Lung (tissue), 12 donors: ENCODE results near the gene MIGA2. TPM values are rescaled to one million over a fixed set of nuclear protein-coding genes. Genes with fewer than 3 reads are reported as not detected.
"Not testable (repeated sequence)": the region's sequence is repeated elsewhere in the genome, so short reads cannot be mapped to it uniquely, and the experiment has no call there.

Experiments used
- ATAC-seq: fragments of 200-7000 bp; cut with Tn5 transposase; one replicate; pipeline ENCODE4 v1.9.1; 2020; ENCODE audit warnings: moderate number of reproducible peaks; ENCODE audit not compliant: insufficient read depth, low FRiP score
- DNase-seq, 3 donors: peaks; one replicate each; pipeline ENCODE4 v3.0.0-alpha.2; 2013 to 2017
- H3K27ac ChIP-seq, 2 donors: one replicate each; pipeline ENCODE4 v1.5.1; 2013; ENCODE audit warnings: mild to moderate bottlenecking in 2 of 2, moderate library complexity in 2 of 2, control low read depth in 1 of 2, inconsistent platforms in 1 of 2, low read depth in 1 of 2, low read length in 1 of 2
- H3K27me3 ChIP-seq, 3 donors: one replicate each; pipeline ENCODE4 v1.5.1; 2013; ENCODE audit warnings: low read length in 2 of 3; ENCODE audit not compliant: control insufficient read depth in 3 of 3, insufficient read depth in 3 of 3
- H3K36me3 ChIP-seq, 4 donors: one replicate each; pipeline ENCODE4 v1.5.1; 2013; ENCODE audit warnings: low read length in 4 of 4, mild to moderate bottlenecking in 1 of 4, moderate library complexity in 1 of 4; ENCODE audit not compliant: control insufficient read depth in 4 of 4, insufficient read depth in 4 of 4
- H3K4me1 ChIP-seq, 5 donors: one replicate each; pipeline ENCODE4 v1.5.1; 2013; ENCODE audit warnings: low read length in 5 of 5, mild to moderate bottlenecking in 2 of 5, moderate library complexity in 1 of 5; ENCODE audit not compliant: control insufficient read depth in 5 of 5, insufficient read depth in 5 of 5
- H3K4me3 ChIP-seq: one replicate; pipeline ENCODE4 v1.5.1; 2013; ENCODE audit warnings: mild to moderate bottlenecking, control low read depth, moderate library complexity
- H3K9ac ChIP-seq, 2 donors: one replicate each; pipeline ENCODE4 v1.5.1; 2013; ENCODE audit warnings: low read length in 2 of 2, control low read depth in 1 of 2; ENCODE audit not compliant: insufficient read depth in 1 of 2
- H3K9me3 ChIP-seq, 4 donors: one replicate each; pipeline ENCODE4 v1.5.1; 2013; ENCODE audit warnings: low read length in 3 of 4, mild to moderate bottlenecking in 1 of 4, moderate library complexity in 1 of 4; ENCODE audit not compliant: control insufficient read depth in 4 of 4, insufficient read depth in 3 of 4
- WGBS, 2 donors: extraction: QIAGEN DNeasy Blood & Tissue Kit; methylation state at CpG; one replicate each; pipeline ENCODE4 v1.1.7; 2013; 5-methylcytosine and 5-hydroxymethylcytosine counted together
- polyA plus RNA-seq, 2 donors: library from polyadenylated mRNA; stranded (reverse); fragments of 200-250 nt; gene quantifications; one replicate each; pipeline ENCODE4 v1.2.1, GENCODE V29; 2013
- total RNA-seq, 2 donors: library from RNA; depleted of rRNA in 1 of 2; stranded (reverse); fragments of >200 nt in 1 of 2; gene quantifications; one replicate each; pipeline ENCODE4 v1.2.1, GENCODE V29; 2014 to 2021
- TF ChIP-seq, protein P1 (sequence below): IDR thresholded peaks from 2 replicates; pipeline ENCODE4 v1.5.1; 2012; ENCODE audit warnings: mild to moderate bottlenecking; ENCODE audit errors: control extremely low read depth, extremely low read depth
- donor health status: control.
- donor health status: control.
- donor health status: Bipolar disorder and iron deficiency.
- donor health status: healthy.
- donor health status: DM: yes; HTN: yes; CAD: no.

MIGA2 gene
- total and polyA plus RNA-seq, 4 donors = 18.6 to 31.6 (median 21.0) TPM

DNA sequence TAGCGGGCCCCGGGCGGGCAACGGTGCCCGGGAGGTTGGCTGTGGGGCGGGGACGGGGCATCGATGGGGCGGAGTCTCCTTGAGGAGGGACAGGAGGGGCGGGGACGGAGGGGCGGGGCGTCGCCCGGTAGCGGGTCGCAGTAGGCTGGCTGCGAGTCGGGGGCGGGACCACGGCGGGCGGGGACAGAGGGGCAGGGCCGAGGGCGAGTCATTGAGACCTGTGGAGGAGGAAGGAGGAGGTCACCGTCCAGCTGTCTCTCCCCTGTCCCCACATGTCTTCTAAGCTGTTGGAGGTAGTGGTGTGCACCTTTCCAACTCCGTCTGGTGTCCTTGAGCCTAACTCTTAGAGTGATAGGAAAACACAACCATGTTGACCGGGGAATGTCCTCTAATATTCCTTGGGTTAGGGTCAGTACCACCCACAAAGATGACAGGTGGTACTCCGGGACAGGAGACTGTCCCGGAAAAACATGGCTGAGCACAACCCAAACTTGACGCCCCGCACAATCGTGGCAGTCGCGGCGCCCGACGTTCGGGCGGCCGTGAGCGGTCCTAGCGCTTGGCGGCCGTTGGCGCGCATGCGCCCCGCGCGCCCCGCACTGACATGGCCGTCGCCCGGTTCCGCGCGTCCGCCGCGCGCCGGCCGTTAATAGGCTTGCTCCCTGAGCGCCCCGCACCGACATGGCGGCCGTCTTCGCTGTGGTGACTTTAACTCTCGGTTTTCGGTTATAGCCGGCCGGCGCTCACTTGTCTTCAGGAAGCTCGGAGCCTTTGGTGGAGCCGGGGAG, 74.5 kb downstream of the MIGA2 start, which contains the start of the genes CRAT and PTPA:
Gene CRAT, minus strand, starts transcription at position 54 of the 788 bp plus-strand sequence. CDS start 284 bp downstream, outside the sequence.
Gene PTPA, plus strand, starts transcription at position 676 of the 788 bp plus-strand sequence. CDS start 186 bp downstream, outside the sequence.
- Histone ChIP-seq H3K27me3 (no peaks in the 10 kb centered on the region), H3K4me3 (peak within 1 kb of the TSS; percentile 96), H3K27ac (peak within 1 kb of the TSS; percentile 94 to 99), H3K4me1 (peaks cover 0 to 7% (median 5%) of the 10 kb centered on the region in 5 donors), H3K9me3 (no peaks in the 10 kb centered on the region), H3K9ac (peak within 1 kb of the TSS; percentile 39 to 88), H3K36me3 (peaks cover 0 to 4% (median 1%) of the 10 kb centered on the region in 4 donors)
- DNase-seq (peak; percentile 94 to 97 (median 96)), ATAC-seq (peak; percentile 93)
- WGBS, 2 donors = 1% methylated on average over 50 to 77 of the region's 77 CpGs
- TF ChIP-seq, protein P1, sequence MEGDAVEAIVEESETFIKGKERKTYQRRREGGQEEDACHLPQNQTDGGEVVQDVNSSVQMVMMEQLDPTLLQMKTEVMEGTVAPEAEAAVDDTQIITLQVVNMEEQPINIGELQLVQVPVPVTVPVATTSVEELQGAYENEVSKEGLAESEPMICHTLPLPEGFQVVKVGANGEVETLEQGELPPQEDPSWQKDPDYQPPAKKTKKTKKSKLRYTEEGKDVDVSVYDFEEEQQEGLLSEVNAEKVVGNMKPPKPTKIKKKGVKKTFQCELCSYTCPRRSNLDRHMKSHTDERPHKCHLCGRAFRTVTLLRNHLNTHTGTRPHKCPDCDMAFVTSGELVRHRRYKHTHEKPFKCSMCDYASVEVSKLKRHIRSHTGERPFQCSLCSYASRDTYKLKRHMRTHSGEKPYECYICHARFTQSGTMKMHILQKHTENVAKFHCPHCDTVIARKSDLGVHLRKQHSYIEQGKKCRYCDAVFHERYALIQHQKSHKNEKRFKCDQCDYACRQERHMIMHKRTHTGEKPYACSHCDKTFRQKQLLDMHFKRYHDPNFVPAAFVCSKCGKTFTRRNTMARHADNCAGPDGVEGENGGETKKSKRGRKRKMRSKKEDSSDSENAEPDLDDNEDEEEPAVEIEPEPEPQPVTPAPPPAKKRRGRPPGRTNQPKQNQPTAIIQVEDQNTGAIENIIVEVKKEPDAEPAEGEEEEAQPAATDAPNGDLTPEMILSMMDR = no peak

DNA sequence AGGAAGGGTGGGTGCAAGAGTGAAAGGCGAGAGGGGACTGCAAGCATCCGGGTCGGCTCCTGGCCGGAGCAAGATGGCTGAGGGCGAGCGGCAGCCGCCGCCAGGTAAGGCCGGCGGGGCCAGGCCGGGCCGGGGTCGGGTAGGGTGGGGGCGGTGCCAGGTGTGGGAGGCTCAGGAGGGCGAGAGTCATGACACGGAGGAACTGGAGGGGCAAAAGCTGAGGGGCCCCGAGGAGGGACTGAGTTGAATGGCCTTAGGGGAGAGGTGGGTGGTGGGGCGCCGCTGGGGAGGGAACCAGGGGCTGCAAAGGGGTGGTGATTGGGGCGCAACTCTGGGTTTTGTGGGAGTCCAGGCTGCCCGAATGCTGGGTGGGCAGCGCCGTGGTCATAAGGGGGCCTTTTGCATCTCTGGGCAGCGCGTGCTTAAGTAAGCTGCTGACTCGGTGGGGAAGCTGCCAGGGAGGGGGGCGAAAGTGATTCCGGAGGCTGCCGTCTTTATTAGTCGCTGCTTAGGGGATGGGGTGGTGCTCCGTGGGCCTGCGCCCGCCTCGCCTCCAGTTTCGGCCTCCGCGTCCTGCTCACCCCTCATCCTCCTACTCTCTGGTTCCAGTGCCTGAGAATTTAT, 75.2 kb downstream of the MIGA2 start:
- Histone ChIP-seq H3K9ac (peak overlapping the region; percentile 39 to 65), H3K4me3 (peak overlapping the region; percentile 96), H3K27ac (peak overlapping the region; percentile 94 to 99), H3K36me3 (peaks cover 0 to 3% (median 1%) of the 10 kb centered on the region in 4 donors), H3K9me3 (no peaks in the 10 kb centered on the region), H3K27me3 (no peaks in the 10 kb centered on the region), H3K4me1 (peaks cover 0 to 7% (median 5%) of the 10 kb centered on the region in 5 donors)
- 1% methylated on average over 33 to 37 of the region's 37 CpGs for WGBS, 2 donors
- ATAC-seq (no peak), DNase-seq (peak; percentile 46 to 72 (median 62))
- TF ChIP-seq, protein P1 = no peak

DNA sequence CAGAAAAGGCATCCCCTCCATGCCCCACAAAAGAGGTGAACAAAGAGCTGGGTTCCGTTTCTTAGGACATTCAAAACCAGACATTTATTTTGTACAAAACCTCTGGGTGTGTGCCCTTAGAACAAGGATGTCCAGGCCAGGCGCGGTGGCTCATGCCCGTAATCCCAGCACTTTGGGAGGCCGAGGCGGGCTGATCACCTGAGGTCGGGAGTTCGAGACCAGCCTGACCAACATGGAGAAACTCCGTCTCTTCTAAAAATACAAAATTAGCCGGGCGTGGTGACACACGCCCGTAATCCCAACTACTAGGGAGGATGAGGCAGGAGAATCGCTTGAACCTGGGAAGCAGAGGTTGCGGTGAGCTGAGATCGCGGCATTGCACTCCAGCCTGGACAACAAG, 76.1 kb downstream of the MIGA2 start:
- not testable (repeated sequence) for H3K4me1 ChIP-seq, H3K9me3 ChIP-seq, H3K36me3 ChIP-seq, DNase-seq, H3K9ac ChIP-seq, H3K27ac ChIP-seq, ATAC-seq, H3K27me3 ChIP-seq
- H3K4me3 ChIP-seq = peak overlapping the region; percentile 96
- 94 to 97% methylated on average over 17 of the region's 17 CpGs for WGBS, 2 donors

DNA sequence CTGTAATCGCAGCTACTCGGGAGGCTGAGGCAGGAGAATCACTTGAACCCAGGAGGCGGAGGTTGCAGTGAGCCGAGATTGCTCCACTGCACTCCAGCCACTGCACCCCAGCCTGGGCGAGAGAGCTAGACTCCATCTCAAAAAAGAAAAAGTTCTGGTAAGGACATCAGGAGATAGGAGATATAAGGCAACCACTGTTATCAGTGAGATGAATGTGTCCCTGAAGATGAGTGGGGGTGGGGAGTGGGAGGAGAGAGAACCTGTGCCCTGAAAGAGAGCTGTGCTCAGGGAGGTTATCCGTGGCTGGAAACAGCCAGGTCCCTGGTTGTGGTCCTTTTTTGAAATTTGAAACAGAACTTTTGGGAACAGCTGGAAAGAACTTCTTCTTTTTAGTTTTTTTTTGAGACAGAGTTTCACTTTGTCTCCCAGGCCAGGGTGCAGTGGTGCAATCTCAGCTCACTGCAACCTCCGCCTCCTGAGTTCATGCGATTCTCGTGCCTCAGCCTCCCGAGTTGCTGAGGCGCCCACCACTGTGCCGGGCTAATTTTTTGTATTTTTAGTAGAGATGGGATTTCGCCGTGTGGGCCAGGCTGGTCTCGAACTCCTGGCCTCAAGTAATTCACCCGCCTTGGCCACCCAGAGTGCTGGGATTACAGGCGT, 77.3 kb downstream of the MIGA2 start:
- H3K4me1 ChIP-seq = peaks cover 0 to 7% (median 5%) of the 10 kb centered on the region in 5 donors
- TF ChIP-seq, protein P1 = no peak
- no peaks in the 10 kb centered on the region for H3K9me3 ChIP-seq
- no peak for DNase-seq
- WGBS, 2 donors = 66 to 87% methylated on average over 17 of the region's 17 CpGs
- no peak overlapping the region for H3K9ac ChIP-seq
- no peak for ATAC-seq
- H3K27ac ChIP-seq = no peak overlapping the region
- H3K36me3 ChIP-seq = no peaks in the 10 kb centered on the region
- H3K27me3 ChIP-seq = no peaks in the 10 kb centered on the region
- no peak overlapping the region for H3K4me3 ChIP-seq
